SK-N-SH treated with all-trans-retinoic acid at 6 μM for 48 hours (cell line): ENCODE data around the gene ZNF575.

Experiments used
- ARNTL ChIP-seq: fragments of 450-650 bp; formaldehyde crosslinking; IDR thresholded peaks from 2 replicates; pipeline ENCODE4 v1.5.0; 2020; ENCODE audit warnings: low read depth, mild to moderate bottlenecking, moderate library complexity, borderline replicate concordance
- BACH2 ChIP-seq: fragments of 250-450 bp; sonication (Bioruptor Pico); IDR thresholded peaks from 2 replicates; pipeline ENCODE4 v1.9.0; 2021; ENCODE audit warnings: mild to moderate bottlenecking, borderline replicate concordance
- ESRRG ChIP-seq: fragments of 250-450 bp; sonication (Bioruptor Pico); IDR thresholded peaks from 2 replicates; pipeline ENCODE4 v1.6.1; 2021; ENCODE audit warnings: mild to moderate bottlenecking
- ZNF565 ChIP-seq: fragments of 450-650 bp; formaldehyde crosslinking; conservative IDR thresholded peaks from 2 replicates; pipeline ENCODE4 v1.5.0; 2020; ENCODE audit warnings: low read depth, mild to moderate bottlenecking, moderate library complexity

GRCh38 chr19:43534816-43535761, 2.1 kb downstream of the ZNF575 start:
- no peak for TF ChIP-seq ZNF565 (CRISPR knock-in tag)
- no peak for TF ChIP-seq ARNTL (CRISPR knock-in tag)
- no peak for TF ChIP-seq ESRRG (CRISPR knock-in tag)
- no peak for TF ChIP-seq BACH2
